HL-60 (cell line): ENCODE data around the gene SHROOM1.

ENCODE experiments used
- DNase-seq, 2 experiments: peaks; one replicate each; pipeline ENCODE4 v3.0.0-alpha.2; 2010 to 2020; ENCODE audit warnings: low read depth in 1 of 2, low spot score in 1 of 2
- H3K27ac ChIP-seq: fragments of 250-450 bp; sonication (Bioruptor Pico); replicated peaks from 2 replicates; pipeline ENCODE4 v1.5.1; 2020; ENCODE audit warnings: mild to moderate bottlenecking, moderate library complexity
- H3K27me3 ChIP-seq: fragments of 250-450 bp; sonication (Bioruptor Pico); 2 replicates; pipeline ENCODE4 v1.5.1; 2021; ENCODE audit warnings: mild to moderate bottlenecking, moderate library complexity; ENCODE audit not compliant: insufficient read depth, poor library complexity, severe bottlenecking
- H3K4me3 ChIP-seq: replicated peaks from 2 replicates; pipeline ENCODE4 v1.5.1; 2011; ENCODE audit warnings: mild to moderate bottlenecking, control low read depth, low read length; ENCODE audit not compliant: insufficient read depth
- GABPA ChIP-seq: IDR thresholded peaks from 2 replicates; pipeline ENCODE4 v1.6.1; 2012; ENCODE audit warnings: low read depth
- POLR2AphosphoS5 ChIP-seq: IDR thresholded peaks from 2 replicates; pipeline ENCODE4 v1.6.1; 2012; ENCODE audit warnings: low read depth
- SPI1 ChIP-seq: IDR thresholded peaks from 2 replicates; pipeline ENCODE4 v1.6.1; 2012; ENCODE audit warnings: low read depth, mild to moderate bottlenecking, borderline replicate concordance
- long read RNA-seq: library from polyadenylated mRNA; unstranded; transcript quantifications from one replicate; pipeline ENCODE4 v2.0.0, GENCODE V29; 2020
- TF ChIP-seq, protein P1 (sequence below): IDR thresholded peaks from one replicate; pipeline ENCODE4 v1.5.1; 2011; ENCODE audit warnings: low read length, control low read depth, inconsistent platforms; ENCODE audit not compliant: insufficient read depth
- TF ChIP-seq, protein P2 (sequence below): IDR thresholded peaks from 2 replicates; pipeline ENCODE4 v1.6.1; 2012; ENCODE audit warnings: low read depth; ENCODE audit not compliant: insufficient replicate concordance

SHROOM1 gene, protein sequence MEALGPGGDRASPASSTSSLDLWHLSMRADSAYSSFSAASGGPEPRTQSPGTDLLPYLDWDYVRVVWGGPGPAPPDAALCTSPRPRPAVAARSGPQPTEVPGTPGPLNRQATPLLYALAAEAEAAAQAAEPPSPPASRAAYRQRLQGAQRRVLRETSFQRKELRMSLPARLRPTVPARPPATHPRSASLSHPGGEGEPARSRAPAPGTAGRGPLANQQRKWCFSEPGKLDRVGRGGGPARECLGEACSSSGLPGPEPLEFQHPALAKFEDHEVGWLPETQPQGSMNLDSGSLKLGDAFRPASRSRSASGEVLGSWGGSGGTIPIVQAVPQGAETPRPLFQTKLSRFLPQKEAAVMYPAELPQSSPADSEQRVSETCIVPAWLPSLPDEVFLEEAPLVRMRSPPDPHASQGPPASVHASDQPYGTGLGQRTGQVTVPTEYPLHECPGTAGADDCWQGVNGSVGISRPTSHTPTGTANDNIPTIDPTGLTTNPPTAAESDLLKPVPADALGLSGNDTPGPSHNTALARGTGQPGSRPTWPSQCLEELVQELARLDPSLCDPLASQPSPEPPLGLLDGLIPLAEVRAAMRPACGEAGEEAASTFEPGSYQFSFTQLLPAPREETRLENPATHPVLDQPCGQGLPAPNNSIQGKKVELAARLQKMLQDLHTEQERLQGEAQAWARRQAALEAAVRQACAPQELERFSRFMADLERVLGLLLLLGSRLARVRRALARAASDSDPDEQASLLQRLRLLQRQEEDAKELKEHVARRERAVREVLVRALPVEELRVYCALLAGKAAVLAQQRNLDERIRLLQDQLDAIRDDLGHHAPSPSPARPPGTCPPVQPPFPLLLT
- long read RNA-seq, result 0 reads

DNA sequence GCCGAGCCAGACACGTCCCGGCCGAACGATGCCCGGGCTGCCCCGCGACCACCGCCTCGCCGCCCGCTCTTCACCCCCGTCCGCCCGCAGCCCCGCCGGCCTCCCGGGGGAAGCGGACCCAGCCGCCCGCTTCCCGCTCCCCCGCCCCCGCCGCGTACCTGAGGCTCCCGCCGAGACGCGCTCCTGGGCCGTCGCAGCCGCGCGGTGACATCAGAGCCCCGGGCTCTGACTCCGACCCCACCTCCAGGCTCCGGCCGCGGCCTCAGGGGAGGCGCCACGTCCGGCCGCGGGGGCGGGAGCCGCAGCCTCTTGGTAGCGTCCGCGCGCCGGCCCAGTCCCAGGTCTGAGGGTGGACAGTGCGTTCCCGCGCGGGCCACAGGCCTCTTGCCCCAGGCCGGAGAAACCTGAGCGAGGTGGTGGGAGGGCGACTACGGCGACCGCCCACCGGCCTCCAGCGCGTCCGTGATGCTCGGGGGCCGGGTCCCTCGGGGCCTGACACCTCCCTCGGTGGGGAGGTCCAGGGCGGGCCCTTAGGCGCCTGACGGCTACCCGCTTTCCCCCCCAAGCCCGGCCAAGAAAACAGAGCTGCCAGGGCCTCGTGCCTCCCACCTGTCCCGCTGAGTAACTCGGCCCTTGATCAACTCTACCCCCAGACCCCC lies at the start of gene SHROOM1:
SHROOM1 (minus strand) TSS at position 212 of the 659 bp plus-strand sequence. CDS start 4,507 bp downstream, outside the sequence.
- H3K4me3 ChIP-seq, result peak within 1 kb of the TSS; percentile 39
- TF ChIP-seq SPI1, result no peak
- TF ChIP-seq, protein P1, sequence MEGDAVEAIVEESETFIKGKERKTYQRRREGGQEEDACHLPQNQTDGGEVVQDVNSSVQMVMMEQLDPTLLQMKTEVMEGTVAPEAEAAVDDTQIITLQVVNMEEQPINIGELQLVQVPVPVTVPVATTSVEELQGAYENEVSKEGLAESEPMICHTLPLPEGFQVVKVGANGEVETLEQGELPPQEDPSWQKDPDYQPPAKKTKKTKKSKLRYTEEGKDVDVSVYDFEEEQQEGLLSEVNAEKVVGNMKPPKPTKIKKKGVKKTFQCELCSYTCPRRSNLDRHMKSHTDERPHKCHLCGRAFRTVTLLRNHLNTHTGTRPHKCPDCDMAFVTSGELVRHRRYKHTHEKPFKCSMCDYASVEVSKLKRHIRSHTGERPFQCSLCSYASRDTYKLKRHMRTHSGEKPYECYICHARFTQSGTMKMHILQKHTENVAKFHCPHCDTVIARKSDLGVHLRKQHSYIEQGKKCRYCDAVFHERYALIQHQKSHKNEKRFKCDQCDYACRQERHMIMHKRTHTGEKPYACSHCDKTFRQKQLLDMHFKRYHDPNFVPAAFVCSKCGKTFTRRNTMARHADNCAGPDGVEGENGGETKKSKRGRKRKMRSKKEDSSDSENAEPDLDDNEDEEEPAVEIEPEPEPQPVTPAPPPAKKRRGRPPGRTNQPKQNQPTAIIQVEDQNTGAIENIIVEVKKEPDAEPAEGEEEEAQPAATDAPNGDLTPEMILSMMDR, result no peak
- TF ChIP-seq, protein P2, sequence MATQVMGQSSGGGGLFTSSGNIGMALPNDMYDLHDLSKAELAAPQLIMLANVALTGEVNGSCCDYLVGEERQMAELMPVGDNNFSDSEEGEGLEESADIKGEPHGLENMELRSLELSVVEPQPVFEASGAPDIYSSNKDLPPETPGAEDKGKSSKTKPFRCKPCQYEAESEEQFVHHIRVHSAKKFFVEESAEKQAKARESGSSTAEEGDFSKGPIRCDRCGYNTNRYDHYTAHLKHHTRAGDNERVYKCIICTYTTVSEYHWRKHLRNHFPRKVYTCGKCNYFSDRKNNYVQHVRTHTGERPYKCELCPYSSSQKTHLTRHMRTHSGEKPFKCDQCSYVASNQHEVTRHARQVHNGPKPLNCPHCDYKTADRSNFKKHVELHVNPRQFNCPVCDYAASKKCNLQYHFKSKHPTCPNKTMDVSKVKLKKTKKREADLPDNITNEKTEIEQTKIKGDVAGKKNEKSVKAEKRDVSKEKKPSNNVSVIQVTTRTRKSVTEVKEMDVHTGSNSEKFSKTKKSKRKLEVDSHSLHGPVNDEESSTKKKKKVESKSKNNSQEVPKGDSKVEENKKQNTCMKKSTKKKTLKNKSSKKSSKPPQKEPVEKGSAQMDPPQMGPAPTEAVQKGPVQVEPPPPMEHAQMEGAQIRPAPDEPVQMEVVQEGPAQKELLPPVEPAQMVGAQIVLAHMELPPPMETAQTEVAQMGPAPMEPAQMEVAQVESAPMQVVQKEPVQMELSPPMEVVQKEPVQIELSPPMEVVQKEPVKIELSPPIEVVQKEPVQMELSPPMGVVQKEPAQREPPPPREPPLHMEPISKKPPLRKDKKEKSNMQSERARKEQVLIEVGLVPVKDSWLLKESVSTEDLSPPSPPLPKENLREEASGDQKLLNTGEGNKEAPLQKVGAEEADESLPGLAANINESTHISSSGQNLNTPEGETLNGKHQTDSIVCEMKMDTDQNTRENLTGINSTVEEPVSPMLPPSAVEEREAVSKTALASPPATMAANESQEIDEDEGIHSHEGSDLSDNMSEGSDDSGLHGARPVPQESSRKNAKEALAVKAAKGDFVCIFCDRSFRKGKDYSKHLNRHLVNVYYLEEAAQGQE, result no peak
- no peak for TF ChIP-seq GABPA
- no peak for TF ChIP-seq POLR2AphosphoS5
- H3K27ac ChIP-seq, result no peak within 1 kb of the TSS
- no peaks in the 10 kb centered on the region for H3K27me3 ChIP-seq
- no peak for DNase-seq

DNA sequence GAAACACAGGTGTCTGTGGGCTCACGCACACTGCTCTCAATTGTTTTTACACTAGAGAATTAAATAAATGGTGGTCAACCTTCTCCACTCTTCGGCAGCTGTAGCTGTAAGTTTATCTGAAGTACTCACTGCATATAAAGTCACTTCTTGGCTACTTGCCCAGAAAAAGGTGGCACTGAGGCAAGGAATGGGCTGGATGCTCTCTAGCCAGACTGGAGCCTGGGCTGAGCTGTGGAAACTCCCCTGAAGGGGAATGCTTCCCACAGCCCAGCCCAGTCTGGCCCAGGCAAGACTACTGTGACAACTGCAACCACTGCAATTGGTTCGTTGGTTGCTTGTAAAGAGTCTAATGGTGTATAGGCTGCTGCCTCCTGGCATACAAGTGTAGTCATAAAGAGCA lies 47.5 kb upstream of the SHROOM1 start:
- H3K4me3 ChIP-seq, result no peak overlapping the region
- TF ChIP-seq GABPA, result no peak
- TF ChIP-seq, protein P1, result no peak
- no peak for TF ChIP-seq SPI1
- TF ChIP-seq, protein P2, result no peak
- TF ChIP-seq POLR2AphosphoS5, result no peak
- DNase-seq, result no peak
- no peaks in the 10 kb centered on the region for H3K27me3 ChIP-seq
- H3K27ac ChIP-seq, result no peak overlapping the region

DNA sequence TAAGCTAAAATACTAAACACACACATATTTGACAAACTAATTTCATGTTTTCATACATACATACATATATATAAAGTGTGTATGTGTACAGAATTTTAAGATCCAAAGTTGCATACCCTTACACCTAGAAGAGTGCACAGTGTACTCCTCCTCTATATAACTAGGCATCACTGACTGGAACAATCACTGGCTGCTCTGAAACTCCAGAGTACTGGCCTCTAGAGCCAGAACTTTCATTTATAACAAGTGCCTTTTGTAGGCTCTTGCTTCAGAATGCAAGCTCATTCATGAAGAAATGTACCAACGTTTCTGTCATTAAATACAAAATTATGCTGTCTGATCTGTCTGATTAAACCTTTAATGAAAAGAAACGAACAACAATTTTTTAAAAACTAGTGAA lies 47.0 kb upstream of the SHROOM1 start:
- no peak for DNase-seq
- H3K27me3 ChIP-seq, result no peaks in the 10 kb centered on the region
- no peak overlapping the region for H3K27ac ChIP-seq
- TF ChIP-seq GABPA (no peak), SPI1 (no peak), POLR2AphosphoS5 (no peak)
- TF ChIP-seq, protein P1, result no peak
- TF ChIP-seq, protein P2, result no peak
- H3K4me3 ChIP-seq, result no peak overlapping the region
